SK-N-SH treated with all-trans-retinoic acid at 6 μM for 48 hours (cell line): Measurements from ENCODE around the gene CPPED1.

Experiments
- ZNF70 ChIP-seq: fragments of 450-650 bp; formaldehyde crosslinking; IDR thresholded peaks from 2 replicates; pipeline ENCODE4 v1.5.0; 2020; ENCODE audit warnings: mild to moderate bottlenecking, moderate library complexity
- TF ChIP-seq, protein P1 (sequence below): fragments of 250-450 bp; sonication (Bioruptor Pico); IDR thresholded peaks from 2 replicates; pipeline ENCODE4 v1.8.0; 2020; ENCODE audit warnings: mild to moderate bottlenecking, moderate library complexity, borderline replicate concordance

GRCh38 chr16:12802048-12802447 lies 1.6 kb downstream of the CPPED1 start:
- no peak for TF ChIP-seq ZNF70 (CRISPR knock-in tag)
- TF ChIP-seq, protein P1, sequence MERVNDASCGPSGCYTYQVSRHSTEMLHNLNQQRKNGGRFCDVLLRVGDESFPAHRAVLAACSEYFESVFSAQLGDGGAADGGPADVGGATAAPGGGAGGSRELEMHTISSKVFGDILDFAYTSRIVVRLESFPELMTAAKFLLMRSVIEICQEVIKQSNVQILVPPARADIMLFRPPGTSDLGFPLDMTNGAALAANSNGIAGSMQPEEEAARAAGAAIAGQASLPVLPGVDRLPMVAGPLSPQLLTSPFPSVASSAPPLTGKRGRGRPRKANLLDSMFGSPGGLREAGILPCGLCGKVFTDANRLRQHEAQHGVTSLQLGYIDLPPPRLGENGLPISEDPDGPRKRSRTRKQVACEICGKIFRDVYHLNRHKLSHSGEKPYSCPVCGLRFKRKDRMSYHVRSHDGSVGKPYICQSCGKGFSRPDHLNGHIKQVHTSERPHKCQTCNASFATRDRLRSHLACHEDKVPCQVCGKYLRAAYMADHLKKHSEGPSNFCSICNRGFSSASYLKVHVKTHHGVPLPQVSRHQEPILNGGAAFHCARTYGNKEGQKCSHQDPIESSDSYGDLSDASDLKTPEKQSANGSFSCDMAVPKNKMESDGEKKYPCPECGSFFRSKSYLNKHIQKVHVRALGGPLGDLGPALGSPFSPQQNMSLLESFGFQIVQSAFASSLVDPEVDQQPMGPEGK (CRISPR knock-in tag): no peak
